Thyroid gland (tissue), 4 donors: Measurements from ENCODE around the gene DOLPP1.

Source experiments
- POLR2A ChIP-seq, 2 donors: fragments of 450-650 bp; IDR thresholded peaks; one replicate each; pipeline ENCODE4 v1.6.1; 2017; ENCODE audit warnings: antibody characterized with exemption in 2 of 2, mild to moderate bottlenecking in 2 of 2, moderate library complexity in 1 of 2
- TF ChIP-seq, protein P1 (sequence below), 6 experiments: fragments of 200-600 bp in 3 of 6; fragments of 450-650 bp in 3 of 6; sonication (generic) in 3 of 6; IDR thresholded peaks; one replicate each; pipeline ENCODE4 v1.5.1; 2016 to 2019; ENCODE audit warnings: antibody characterized with exemption in 6 of 6, mild to moderate bottlenecking in 2 of 6, inconsistent platforms in 1 of 6, moderate library complexity in 1 of 6

GRCh38 chr9:129094387-129095169 lies 13.7 kb downstream of the DOLPP1 start:
- TF ChIP-seq, protein P1, sequence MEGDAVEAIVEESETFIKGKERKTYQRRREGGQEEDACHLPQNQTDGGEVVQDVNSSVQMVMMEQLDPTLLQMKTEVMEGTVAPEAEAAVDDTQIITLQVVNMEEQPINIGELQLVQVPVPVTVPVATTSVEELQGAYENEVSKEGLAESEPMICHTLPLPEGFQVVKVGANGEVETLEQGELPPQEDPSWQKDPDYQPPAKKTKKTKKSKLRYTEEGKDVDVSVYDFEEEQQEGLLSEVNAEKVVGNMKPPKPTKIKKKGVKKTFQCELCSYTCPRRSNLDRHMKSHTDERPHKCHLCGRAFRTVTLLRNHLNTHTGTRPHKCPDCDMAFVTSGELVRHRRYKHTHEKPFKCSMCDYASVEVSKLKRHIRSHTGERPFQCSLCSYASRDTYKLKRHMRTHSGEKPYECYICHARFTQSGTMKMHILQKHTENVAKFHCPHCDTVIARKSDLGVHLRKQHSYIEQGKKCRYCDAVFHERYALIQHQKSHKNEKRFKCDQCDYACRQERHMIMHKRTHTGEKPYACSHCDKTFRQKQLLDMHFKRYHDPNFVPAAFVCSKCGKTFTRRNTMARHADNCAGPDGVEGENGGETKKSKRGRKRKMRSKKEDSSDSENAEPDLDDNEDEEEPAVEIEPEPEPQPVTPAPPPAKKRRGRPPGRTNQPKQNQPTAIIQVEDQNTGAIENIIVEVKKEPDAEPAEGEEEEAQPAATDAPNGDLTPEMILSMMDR (IDR thresholded peaks at IDR 0.05) = no peak
- no peak for TF ChIP-seq POLR2A (IDR thresholded peaks at IDR 0.05)
